ENCODE measurements around the gene KIAA1328. TPM values are rescaled to one million over a fixed set of nuclear protein-coding genes. Genes with fewer than 3 reads are reported as not detected.

The KIAA1328 gene
- total RNA-seq, 1 donor from 2014 or later = 3.9 TPM

DNA sequence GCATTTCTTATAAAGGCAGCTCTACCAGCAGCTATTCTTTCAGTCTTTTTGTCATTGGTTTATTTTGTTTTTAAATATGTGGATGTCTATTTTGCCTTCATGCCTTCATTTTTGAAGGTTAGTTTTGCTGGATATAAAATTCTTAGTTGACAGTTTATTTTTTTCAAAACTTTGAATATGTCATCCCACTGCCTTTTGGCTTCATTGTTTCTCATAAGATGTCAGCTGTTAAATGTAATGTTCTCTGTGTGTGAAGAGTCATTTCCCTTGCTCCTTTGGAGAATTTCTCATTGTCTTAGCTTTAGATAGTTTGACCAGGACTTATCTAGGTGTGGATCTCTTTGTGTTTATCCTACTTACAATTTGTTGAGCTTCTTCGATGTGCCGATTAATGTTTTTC, 213.5 kb downstream of the KIAA1328 start:
- DNase-seq (ENCODE audit: missing footprints) = no peak
- intact Hi-C loops (cut with DNase I) = no loop called here
- ATAC-seq = no peak

- DNase-seq (ENCODE audit: missing footprints) = no peak
- intact Hi-C loops (cut with DNase I) = no loop called here
- no peak for ATAC-seq
Observed at GRCh38 chr18:37055137-37055802, 226.3 kb downstream of the KIAA1328 start.

DNA sequence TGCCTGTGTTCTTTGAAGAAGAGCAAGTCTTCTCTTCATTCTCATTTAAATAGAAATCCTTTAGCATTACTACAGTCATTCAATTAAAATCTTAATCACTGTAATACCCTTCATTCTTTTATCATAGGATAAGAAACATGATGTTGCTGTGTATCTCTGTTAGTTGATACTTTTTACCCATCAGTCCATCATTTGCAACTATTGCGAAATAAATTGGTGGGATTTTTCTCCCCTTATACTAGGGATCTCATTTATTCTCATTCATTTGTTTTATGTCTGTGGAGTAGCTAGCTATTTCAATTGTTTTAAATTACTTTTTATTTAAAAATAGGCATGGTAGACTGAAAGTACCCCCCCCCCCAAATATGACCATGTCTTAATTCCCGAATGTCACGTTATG, 235.3 kb downstream of the KIAA1328 start:
- intact Hi-C loops (cut with DNase I) = no loop called here
- DNase-seq (ENCODE audit: missing footprints) = no peak
- ATAC-seq = no peak

GRCh38 chr18:37065254-37065653, 236.3 kb downstream of the KIAA1328 start:
- no peak for ATAC-seq

GRCh38 chr18:37084912-37085311, 256.0 kb downstream of the KIAA1328 start:
- ATAC-seq = no peak
- intact Hi-C loops (cut with DNase I) = no loop called here
- no peak for DNase-seq (ENCODE audit: missing footprints)

More at GRCh38 chr18:37065254-37065653, 236.3 kb downstream of the KIAA1328 start:
- no peak for DNase-seq (ENCODE audit: missing footprints)
- intact Hi-C loops (cut with DNase I) = no loop called here

DNA sequence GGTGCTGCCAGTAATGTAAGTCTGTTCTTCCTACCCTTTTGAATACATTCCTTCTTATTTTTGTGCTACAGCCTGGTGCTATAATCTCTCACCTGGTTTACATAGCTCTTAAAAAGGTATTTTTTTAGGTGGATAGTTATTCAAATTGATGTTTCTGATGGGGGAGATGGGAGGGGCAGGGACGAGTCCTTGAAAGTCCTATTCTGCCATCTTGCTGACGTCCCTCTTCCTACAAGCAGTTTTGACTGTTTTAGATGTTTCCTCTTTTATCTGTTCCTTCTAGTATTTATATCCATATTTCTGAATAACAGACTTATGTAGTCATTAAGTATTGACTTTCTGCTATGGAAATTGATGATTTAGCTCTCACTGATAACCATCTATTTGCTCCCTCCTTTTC, 256.4 kb downstream of the KIAA1328 start:
- intact Hi-C loops (cut with DNase I) = no loop called here
- DNase-seq (ENCODE audit: missing footprints) (no peak), ATAC-seq (no peak)

- ATAC-seq = no peak
- intact Hi-C loops (cut with DNase I) = no loop called here
- no peak for DNase-seq (ENCODE audit: missing footprints)
Observed at GRCh38 chr18:37107748-37108522, 279.0 kb downstream of the KIAA1328 start.

GRCh38 chr18:37122877-37123276, 293.9 kb downstream of the KIAA1328 start:
- ATAC-seq (no peak), DNase-seq (ENCODE audit: missing footprints) (no peak)
- intact Hi-C loops (cut with DNase I) = no loop called here

DNA sequence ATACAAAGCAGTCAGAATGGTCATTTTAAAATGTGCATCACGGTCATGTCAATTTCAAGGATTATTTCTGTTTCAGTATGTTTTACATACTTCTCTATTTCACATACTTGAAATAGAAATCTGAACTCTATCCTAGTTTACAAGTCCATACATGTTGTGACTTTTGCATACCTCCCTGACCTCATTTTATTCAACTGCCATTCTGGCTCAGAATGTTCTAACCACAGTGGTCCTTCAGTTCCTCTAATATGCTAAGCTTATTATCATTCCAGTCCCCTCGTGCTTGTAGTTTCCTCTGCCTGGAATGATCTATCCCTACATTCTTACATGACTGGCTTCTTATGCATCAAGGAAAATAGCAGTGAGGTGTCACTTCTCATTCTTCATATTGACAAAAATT, 295.6 kb downstream of the KIAA1328 start:
- DNase-seq (ENCODE audit: missing footprints) (no peak), ATAC-seq (no peak)
- intact Hi-C loops (cut with DNase I) = no loop called here

GRCh38 chr18:37135177-37135576, 306.2 kb downstream of the KIAA1328 start:
- ATAC-seq (no peak), DNase-seq (ENCODE audit: missing footprints) (no peak)
- intact Hi-C loops (cut with DNase I) = no loop called here

DNA sequence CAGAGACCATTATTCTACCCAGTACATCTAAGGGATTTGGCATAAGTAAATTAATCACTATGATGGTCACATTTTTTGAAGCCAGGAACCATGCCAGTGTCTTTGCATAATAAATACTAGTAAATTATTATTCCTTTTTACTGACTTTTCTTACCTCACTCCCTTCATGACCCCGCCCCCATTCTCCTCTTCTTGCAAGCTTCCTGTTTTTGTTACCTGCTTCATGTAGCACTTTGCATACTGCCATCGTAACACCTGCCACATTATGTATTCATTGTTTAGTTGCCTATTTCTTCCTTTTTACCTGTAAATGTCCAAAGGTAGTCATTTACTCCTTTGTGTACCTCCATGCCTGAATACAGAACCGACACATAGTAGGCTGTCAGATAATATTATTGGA, 309.5 kb downstream of the KIAA1328 start:
- intact Hi-C loops (cut with DNase I) = no loop called here
- ATAC-seq (no peak), DNase-seq (ENCODE audit: missing footprints) (no peak)

GRCh38 chr18:37139876-37140275, 310.9 kb downstream of the KIAA1328 start:
- intact Hi-C loops (cut with DNase I) = no loop called here
- DNase-seq (ENCODE audit: missing footprints) = no peak
- ATAC-seq = no peak

- DNase-seq (ENCODE audit: missing footprints) = no peak
Observed at GRCh38 chr18:37144921-37145320, 316.0 kb downstream of the KIAA1328 start.

GRCh38 chr18:37156330-37156942, 327.5 kb downstream of the KIAA1328 start:
- no peak for DNase-seq (ENCODE audit: missing footprints)
- intact Hi-C loops (cut with DNase I) = no loop called here
- no peak for ATAC-seq

More at GRCh38 chr18:37144921-37145320, 316.0 kb downstream of the KIAA1328 start:
- intact Hi-C loops (cut with DNase I) = no loop called here
- ATAC-seq = no peak

DNA sequence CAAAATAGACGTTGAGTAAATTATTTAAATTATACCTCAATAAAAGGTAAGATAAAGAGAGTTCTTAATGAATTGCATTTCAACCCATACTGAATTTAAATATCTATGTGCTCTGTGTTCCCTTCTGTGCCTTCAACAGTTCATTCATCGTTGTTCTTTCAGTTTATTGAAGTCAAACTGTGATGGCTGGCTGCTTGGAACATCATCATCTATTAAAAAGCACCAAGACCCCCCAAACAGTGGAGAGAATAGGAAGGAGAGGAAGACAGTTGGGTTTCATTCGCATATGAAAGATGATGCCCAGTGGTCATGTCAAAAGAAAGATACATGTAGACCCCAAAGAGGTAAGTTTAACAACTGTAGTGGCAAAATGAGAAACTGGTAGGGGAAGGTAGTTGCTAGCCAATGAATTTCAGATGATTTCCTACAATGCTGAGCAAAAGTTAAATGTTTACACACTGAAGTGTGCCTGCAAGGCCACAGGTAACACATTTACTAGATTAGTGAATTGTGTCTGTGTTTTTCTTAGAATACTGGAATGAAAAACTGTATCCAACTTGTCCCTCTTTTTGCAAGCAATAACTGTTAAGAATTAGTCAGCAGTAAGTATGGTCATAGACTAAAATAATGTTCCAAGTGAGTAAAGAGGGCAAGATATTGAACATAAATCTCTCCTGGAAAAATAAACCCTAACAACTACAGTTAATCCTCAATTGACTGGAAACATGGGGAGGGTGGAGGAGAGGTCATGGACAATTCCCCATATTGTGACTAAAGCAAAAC, 331.3 kb downstream of the KIAA1328 start:
- ATAC-seq = no peak
- intact Hi-C loops (cut with DNase I) = no loop called here
- no peak for DNase-seq (ENCODE audit: missing footprints)

DNA sequence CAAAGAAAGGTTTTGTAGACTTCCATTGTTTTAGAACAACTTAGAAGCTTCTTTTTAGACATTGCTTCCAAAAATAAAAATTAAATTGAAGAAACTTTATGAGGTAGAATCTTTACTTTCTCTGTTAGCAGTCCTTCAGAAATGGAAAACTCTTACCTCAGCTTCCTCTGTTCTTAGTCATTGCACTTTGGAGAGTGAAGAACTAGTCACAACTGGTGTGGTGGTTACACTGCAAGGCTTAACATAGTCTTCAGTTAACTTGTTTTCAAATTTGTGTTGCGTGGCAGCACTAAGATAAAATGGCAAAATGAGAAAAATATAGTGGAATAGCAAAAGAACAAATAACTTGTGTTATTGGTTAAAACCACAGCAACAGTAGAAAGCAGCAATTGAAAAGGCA, 332.6 kb downstream of the KIAA1328 start:
- intact Hi-C loops (cut with DNase I) = no loop called here
- no peak for ATAC-seq
- no peak for DNase-seq (ENCODE audit: missing footprints)

- intact Hi-C loops (cut with DNase I) = no loop called here
- no peak for ATAC-seq
Observed at GRCh38 chr18:37162551-37162950, 333.6 kb downstream of the KIAA1328 start.

DNA sequence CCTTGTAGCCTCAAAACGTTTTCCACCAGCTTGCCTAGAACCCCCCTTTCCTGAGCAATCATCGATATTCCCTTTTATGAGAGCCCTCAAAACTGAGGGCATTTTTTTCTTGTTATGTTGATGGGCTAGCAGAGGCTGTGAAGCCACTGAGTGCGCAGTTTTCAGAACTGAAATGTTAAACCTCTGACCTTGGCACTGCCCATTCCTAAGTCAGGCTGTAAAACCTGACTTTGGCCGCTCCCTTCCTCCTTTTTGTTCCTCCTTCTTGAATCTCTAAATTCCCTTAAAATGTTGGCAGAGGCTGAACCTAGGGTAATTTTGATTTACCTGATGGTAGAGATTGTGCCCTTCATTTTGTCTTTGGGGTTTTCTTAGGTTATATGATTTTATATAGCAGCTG, 334.2 kb downstream of the KIAA1328 start:
- no peak for ATAC-seq

More at GRCh38 chr18:37162551-37162950, 333.6 kb downstream of the KIAA1328 start:
- DNase-seq (ENCODE audit: missing footprints) = no peak

DNA sequence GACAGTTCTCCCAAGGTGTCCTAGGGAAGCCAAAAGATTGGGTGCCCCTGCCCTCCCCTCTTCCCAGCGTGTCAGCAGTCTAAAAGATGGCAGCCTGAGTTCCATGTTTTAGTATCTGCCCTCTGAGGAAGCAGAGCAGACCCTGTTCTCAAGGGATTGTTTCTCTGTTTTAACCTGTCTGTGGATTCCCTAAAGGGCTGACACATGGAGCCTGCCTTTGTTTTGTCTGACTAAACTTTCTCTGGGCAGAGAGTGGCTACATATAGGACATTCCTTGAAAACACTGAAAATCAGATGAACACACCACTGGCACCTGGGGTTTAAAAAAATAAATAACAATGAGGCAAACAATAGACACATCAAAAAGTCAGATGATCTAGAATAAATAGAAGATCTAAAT, 337.6 kb downstream of the KIAA1328 start:
- DNase-seq (ENCODE audit: missing footprints) = no peak
- ATAC-seq = no peak
- intact Hi-C loops (cut with DNase I) = no loop called here

More for the DNA sequence above, 334.2 kb downstream of the KIAA1328 start:
- intact Hi-C loops (cut with DNase I) = no loop called here
- no peak for DNase-seq (ENCODE audit: missing footprints)
